ENCODE results near the gene CYP2C19.

- TF ChIP-seq, protein P1, sequence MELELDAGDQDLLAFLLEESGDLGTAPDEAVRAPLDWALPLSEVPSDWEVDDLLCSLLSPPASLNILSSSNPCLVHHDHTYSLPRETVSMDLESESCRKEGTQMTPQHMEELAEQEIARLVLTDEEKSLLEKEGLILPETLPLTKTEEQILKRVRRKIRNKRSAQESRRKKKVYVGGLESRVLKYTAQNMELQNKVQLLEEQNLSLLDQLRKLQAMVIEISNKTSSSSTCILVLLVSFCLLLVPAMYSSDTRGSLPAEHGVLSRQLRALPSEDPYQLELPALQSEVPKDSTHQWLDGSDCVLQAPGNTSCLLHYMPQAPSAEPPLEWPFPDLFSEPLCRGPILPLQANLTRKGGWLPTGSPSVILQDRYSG (tag; conservative IDR thresholded peaks at IDR 0.05; ENCODE audit: low read depth): no peak
- TF ChIP-seq MTA2 (IDR thresholded peaks at IDR 0.05; ENCODE audit: low read depth) (no peak), ZNF384 (IDR thresholded peaks at IDR 0.05; ENCODE audit: low read depth, low read length) (no peak), EZH2 (IDR thresholded peaks at IDR 0.05; ENCODE audit: borderline replicate concordance, low read depth, low read length) (no peak), ARID1B (IDR thresholded peaks at IDR 0.05) (no peak), HDAC6 (IDR thresholded peaks at IDR 0.05; ENCODE audit: low read depth, low read length) (no peak), ZFP36 (IDR thresholded peaks at IDR 0.05; ENCODE audit: low read depth, low read length, partially characterized antibody) (no peak), ZNF507 (tag; conservative IDR thresholded peaks at IDR 0.05) (no peak), CTCF (IDR thresholded peaks at IDR 0.05 in 2 of 3, conservative IDR thresholded peaks at IDR 0.05 in 1 of 3; ENCODE audit: insufficient read depth in 2 of 3, low read depth in 1 of 3, low read length in 3 of 3) (no peak)
- TF ChIP-seq, protein P2, sequence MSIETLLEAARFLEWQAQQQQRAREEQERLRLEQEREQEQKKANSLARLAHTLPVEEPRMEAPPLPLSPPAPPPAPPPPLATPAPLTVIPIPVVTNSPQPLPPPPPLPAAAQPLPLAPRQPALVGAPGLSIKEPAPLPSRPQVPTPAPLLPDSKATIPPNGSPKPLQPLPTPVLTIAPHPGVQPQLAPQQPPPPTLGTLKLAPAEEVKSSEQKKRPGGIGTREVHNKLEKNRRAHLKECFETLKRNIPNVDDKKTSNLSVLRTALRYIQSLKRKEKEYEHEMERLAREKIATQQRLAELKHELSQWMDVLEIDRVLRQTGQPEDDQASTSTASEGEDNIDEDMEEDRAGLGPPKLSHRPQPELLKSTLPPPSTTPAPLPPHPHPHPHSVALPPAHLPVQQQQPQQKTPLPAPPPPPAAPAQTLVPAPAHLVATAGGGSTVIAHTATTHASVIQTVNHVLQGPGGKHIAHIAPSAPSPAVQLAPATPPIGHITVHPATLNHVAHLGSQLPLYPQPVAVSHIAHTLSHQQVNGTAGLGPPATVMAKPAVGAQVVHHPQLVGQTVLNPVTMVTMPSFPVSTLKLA (conservative IDR thresholded peaks at IDR 0.05): no peak
These were observed 4.6 kb upstream of the CYP2C19 start for GRCh38 chr10:94757916-94758315.
